ENCODE measurements around the gene RAD21L1.

RAD21L1 gene

DNA sequence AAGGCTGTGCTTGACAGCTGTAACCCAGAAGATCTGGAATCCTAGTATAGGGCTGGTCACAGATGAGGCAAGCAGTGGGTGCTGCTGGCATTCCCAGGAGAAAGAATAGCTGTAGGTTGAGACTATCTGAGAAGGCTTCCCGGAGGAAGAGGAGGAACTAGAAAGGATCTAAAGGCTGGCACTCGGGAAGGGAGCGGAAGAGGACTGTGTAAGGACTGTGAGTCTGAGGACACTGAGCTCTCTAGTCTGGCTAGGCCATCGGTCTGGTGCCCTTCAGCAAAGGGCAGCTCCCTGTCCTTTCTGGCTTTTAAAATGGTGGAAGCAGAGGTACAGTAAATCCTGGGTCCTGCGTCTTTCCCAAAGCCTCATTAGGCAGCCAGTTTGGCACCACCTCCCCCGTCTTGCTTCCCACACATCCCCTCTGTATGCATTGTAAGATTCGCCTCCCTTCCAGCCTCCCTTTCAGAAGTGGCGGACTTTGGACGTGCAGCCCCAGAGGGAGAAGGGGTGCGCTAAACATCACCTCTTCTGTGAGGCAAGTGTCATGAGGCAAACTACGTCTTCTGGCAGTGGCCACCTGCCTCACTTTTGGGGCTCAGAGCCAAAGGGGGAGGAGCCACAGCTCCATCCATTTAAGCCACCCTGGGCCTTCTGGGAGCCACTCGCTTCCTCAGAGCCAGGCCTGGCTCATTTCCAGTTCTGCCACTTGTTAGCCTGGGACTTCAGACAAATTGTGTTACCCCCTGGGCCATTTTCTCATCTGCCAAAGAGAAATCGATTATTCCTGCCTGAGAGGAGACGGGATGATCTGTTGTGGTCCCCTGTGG, 48.9 kb downstream of the RAD21L1 start:
- Histone ChIP-seq H3K9me2 (replicated peaks; ENCODE audit: insufficient read depth, low read length) (no peaks in the 10 kb centered on the region), H3K36me3 (ENCODE audit: low read length) (no peaks in the 10 kb centered on the region), H3K9me3 (ENCODE audit: insufficient read depth, low read length) (no peaks in the 10 kb centered on the region), H3K9ac (ENCODE audit: low read length) (no peak overlapping the region), H3K27ac (ENCODE audit: low read depth, low read length) (no peak overlapping the region), H3K27me3 (ENCODE audit: low read length) (no peaks in the 10 kb centered on the region), H3F3A (ENCODE audit: insufficient read depth) (no peaks in the 10 kb centered on the region), H3K4me2 (ENCODE audit: low read depth, low read length, poor library complexity, severe bottlenecking) (no peak overlapping the region), H3K4me3 (ENCODE audit: insufficient read depth, low read length, poor library complexity, severe bottlenecking) (no peak overlapping the region), H3K79me2 (ENCODE audit: insufficient read depth, low read length) (no peaks in the 10 kb centered on the region), H4K20me1 (ENCODE audit: low read depth, low read length) (no peaks in the 10 kb centered on the region), H2AFZ (ENCODE audit: low read depth, low read length, severe bottlenecking) (no peak overlapping the region)
- TF ChIP-seq, protein P1, sequence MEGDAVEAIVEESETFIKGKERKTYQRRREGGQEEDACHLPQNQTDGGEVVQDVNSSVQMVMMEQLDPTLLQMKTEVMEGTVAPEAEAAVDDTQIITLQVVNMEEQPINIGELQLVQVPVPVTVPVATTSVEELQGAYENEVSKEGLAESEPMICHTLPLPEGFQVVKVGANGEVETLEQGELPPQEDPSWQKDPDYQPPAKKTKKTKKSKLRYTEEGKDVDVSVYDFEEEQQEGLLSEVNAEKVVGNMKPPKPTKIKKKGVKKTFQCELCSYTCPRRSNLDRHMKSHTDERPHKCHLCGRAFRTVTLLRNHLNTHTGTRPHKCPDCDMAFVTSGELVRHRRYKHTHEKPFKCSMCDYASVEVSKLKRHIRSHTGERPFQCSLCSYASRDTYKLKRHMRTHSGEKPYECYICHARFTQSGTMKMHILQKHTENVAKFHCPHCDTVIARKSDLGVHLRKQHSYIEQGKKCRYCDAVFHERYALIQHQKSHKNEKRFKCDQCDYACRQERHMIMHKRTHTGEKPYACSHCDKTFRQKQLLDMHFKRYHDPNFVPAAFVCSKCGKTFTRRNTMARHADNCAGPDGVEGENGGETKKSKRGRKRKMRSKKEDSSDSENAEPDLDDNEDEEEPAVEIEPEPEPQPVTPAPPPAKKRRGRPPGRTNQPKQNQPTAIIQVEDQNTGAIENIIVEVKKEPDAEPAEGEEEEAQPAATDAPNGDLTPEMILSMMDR (IDR thresholded peaks at IDR 0.05; ENCODE audit: insufficient read depth, low read length, poor library complexity, severe bottlenecking) = no peak
- TF ChIP-seq EZH2phosphoT487 (conservative IDR thresholded peaks at IDR 0.05; ENCODE audit: low read length) = no peak

DNA sequence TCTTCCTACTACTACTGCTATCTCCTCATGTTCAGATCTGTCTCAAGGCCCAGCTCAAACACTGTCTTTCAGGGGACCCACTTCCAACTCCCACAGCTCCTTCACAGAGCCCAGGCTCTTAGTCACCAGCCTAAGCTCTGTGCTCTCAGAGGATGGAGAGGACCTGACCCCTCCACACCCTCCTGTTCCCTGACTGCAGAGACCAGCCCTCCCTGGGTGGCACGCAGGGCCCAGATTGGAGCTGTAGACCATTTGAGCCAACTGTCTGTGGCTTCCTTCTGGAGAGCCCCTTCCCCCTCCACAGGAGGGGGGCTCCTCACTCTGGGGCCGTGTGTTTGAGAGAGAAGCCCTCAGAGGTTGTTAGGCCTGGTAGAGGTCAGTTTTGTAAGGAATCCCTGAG, 50.1 kb downstream of the RAD21L1 start:
- H3K27ac ChIP-seq (ENCODE audit: low read depth, low read length) = no peak overlapping the region
- no peak overlapping the region for H3K4me3 ChIP-seq (ENCODE audit: insufficient read depth, low read length, poor library complexity, severe bottlenecking)
- H3K27me3 ChIP-seq (ENCODE audit: low read length) = no peaks in the 10 kb centered on the region
- H4K20me1 ChIP-seq (ENCODE audit: low read depth, low read length) = no peaks in the 10 kb centered on the region
- no peak overlapping the region for H2AFZ ChIP-seq (ENCODE audit: low read depth, low read length, severe bottlenecking)
- H3K79me2 ChIP-seq (ENCODE audit: insufficient read depth, low read length) = no peaks in the 10 kb centered on the region
- H3K36me3 ChIP-seq (ENCODE audit: low read length) = no peaks in the 10 kb centered on the region
- H3K4me2 ChIP-seq (ENCODE audit: low read depth, low read length, poor library complexity, severe bottlenecking) = no peak overlapping the region
- H3K9me3 ChIP-seq (ENCODE audit: insufficient read depth, low read length) = no peaks in the 10 kb centered on the region
- no peak overlapping the region for H3K9ac ChIP-seq (ENCODE audit: low read length)
- H3K9me2 ChIP-seq (replicated peaks; ENCODE audit: insufficient read depth, low read length) = no peaks in the 10 kb centered on the region
- no peak for TF ChIP-seq EZH2phosphoT487 (conservative IDR thresholded peaks at IDR 0.05; ENCODE audit: low read length)
- TF ChIP-seq, protein P1 (IDR thresholded peaks at IDR 0.05; ENCODE audit: insufficient read depth, low read length, poor library complexity, severe bottlenecking) = no peak
- no peaks in the 10 kb centered on the region for H3F3A ChIP-seq (ENCODE audit: insufficient read depth)

DNA sequence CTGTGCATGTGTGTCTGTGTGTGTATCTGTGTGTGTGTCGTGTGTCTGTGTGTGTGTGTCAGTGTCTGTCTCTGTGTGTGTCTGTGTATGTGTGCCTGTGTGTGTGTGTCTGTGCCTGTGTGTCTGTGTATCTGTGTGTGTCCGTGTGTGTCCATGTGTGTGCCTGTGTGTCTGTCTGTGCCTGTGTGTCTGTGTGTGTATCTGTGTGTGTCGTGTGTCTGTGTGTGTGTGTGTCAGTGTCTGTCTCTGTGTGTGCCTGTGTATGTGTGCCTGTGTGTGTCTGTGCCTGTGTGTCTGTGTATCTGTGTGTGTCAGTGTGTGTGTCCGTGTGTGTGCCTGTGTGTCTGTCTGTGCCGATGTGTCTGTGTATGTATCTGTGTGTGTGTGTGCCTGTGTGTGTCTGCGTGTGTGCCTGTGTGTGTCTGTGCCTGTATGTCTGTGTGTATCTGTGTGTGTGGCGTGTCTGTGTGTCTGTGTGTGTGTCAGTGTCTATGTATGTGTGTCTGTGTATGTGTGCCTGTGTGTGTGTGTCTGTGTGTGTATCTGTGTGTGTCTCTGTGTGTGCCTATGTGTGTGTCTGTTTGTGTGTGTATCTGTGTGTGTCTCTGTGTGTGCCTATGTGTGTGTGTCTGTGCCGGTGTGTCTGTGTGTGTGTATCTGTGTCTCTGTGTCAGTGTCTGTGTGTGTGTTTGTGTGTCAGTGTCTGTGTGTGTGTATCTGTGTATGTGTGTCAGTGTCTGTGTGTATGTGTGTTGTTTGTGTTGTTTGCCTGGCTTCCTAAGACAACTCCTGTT, 51.9 kb downstream of the RAD21L1 start:
- no peak for TF ChIP-seq EZH2phosphoT487 (conservative IDR thresholded peaks at IDR 0.05; ENCODE audit: low read length)
- TF ChIP-seq, protein P1 (IDR thresholded peaks at IDR 0.05; ENCODE audit: insufficient read depth, low read length, poor library complexity, severe bottlenecking) = no peak

More for the DNA sequence above, 51.9 kb downstream of the RAD21L1 start:
- no peak overlapping the region for H3K4me3 ChIP-seq (ENCODE audit: insufficient read depth, low read length, poor library complexity, severe bottlenecking)
- H3K27me3 ChIP-seq (ENCODE audit: low read length) = no peaks in the 10 kb centered on the region
- H3K9me3 ChIP-seq (ENCODE audit: insufficient read depth, low read length) = no peaks in the 10 kb centered on the region
- no peaks in the 10 kb centered on the region for H3K9me2 ChIP-seq (replicated peaks; ENCODE audit: insufficient read depth, low read length)
- no peaks in the 10 kb centered on the region for H3K79me2 ChIP-seq (ENCODE audit: insufficient read depth, low read length)
- no peak overlapping the region for H3K9ac ChIP-seq (ENCODE audit: low read length)
- H3K36me3 ChIP-seq (ENCODE audit: low read length) = no peaks in the 10 kb centered on the region
- no peak overlapping the region for H2AFZ ChIP-seq (ENCODE audit: low read depth, low read length, severe bottlenecking)
- H3K27ac ChIP-seq (ENCODE audit: low read depth, low read length) = no peak overlapping the region
- no peak overlapping the region for H3K4me2 ChIP-seq (ENCODE audit: low read depth, low read length, poor library complexity, severe bottlenecking)
- no peaks in the 10 kb centered on the region for H3F3A ChIP-seq (ENCODE audit: insufficient read depth)
- no peaks in the 10 kb centered on the region for H4K20me1 ChIP-seq (ENCODE audit: low read depth, low read length)
